GM18507 (cell line): ENCODE results near the gene CFAP97D1.
A peak's percentile ranks its signal among the peaks of the same experiment; 100 is the strongest.

Experiments
- DNase-seq: peaks from one replicate; pipeline ENCODE4 v3.0.0; 2011; ENCODE audit warnings: low read depth; ENCODE audit not compliant: insufficient read length; ENCODE audit errors: extremely low spot score
- FAIRE-seq: peaks from 2 replicates; lab custom pipeline; 2011; peaks lifted over from hg19 to GRCh38; lab: Jason Lieb, UNC

The CFAP97D1 gene

DNA sequence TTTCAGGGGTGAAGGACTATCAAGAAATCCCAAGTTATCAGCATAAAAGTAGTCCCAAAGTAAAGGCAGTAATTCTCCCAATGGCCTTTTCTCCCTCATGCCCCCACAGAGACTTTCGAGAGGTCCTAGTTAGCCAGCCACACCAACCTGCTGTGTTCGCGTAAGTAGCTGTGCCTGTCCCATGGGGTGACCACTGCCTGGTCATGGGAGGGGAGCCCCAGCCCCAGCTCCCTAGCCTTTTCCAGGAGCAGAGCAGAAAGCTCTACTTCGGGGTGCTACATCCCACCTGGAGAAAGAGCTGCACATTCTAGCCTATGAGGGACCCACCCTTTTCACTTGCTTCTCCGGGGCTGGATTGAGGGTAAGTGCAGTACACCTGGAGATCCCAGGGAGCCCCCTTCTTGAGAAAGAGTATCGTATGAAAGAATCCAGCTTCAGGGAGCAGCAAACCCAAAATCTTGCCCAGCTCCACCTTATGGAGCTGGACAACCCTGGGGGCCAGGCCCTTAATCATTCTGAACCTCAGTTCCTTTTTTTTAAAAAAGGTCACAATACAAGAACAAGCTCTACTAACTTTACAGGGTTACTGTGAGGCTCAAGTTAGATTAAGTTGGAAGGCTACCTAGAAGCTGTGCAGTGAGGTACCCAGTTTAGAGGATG lies 13.1 kb upstream of the CFAP97D1 start:
- DNase-seq (no peak), FAIRE-seq (no peak)

DNA sequence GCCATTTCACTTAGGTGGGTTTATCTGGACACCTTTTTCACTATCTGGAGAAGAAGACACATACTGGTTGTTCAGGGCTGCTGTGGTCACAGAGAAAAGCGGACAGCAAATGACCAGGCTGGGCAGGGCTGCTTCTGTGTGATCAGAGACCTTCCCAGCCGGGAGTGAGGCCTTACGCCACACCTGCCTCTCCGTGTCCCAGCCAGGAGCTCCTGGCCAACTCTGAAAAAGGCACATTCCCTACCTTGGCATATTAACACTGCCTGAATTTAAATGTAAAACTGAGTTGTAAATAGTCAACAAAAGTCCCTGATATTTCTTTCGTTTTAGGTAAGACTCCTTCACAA lies 12.5 kb upstream of the CFAP97D1 start:
- no peak for FAIRE-seq
- DNase-seq, result no peak

DNA sequence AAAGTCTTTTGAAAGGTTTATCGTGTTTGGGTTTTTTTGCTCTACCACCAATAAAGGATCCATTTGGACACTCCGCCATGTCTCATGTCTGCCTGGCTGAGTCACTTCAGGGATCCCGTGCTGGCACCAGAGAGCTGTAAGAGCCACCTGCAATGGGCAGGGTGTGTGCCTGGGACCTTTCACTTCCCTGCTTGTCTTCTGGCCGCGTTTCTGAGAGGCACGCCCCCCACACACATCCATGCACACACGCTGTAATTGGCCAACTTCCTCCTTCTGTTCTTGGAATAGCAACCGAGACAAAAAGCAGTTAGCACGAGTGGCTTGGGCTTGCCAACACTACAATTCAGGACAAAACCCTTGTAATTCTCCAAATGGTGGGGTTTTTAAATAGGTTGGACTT lies 11.9 kb upstream of the CFAP97D1 start:
- peak; percentile 15 for FAIRE-seq
- no peak for DNase-seq

DNA sequence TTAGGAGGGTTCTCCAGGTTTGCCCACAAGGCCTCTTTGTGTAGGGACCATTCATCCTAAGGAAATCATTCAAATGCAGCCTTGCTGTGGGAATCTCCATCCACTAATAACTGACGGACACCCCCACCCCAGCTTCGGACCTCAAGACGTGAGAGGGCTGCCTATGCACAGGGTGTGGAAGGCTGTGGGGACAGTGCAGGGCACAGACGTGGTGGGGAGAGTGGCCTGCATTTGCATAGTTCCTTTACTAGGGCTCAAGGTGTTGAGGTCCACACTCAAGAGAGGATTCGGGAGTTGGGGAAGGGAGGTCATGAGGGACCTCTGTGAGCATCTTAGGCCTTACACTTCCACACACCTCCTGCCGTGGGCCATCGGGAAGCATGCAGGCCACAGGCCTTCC lies 11.3 kb upstream of the CFAP97D1 start:
- FAIRE-seq, result no peak
- no peak for DNase-seq

DNA sequence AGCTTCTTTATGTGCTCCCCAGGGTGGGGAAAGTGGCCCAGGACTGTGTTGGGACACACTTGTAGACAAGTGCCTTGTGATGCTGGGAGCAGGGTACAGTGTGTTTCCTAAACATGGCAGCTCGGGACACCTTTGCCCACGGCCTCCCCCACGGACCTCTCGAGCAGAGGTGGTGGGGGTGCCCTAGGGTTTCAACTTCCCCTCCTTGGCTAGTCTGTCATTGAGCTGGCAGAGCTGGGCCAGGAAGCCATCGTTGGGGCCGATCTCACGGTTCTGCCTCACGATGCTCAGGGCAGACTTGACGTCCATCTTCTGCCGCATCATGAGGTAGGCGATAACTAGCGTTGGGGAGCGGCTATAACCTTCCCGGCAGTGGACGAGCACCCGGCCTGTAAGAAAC lies 10.8 kb upstream of the CFAP97D1 start:
- FAIRE-seq (no peak), DNase-seq (no peak)

DNA sequence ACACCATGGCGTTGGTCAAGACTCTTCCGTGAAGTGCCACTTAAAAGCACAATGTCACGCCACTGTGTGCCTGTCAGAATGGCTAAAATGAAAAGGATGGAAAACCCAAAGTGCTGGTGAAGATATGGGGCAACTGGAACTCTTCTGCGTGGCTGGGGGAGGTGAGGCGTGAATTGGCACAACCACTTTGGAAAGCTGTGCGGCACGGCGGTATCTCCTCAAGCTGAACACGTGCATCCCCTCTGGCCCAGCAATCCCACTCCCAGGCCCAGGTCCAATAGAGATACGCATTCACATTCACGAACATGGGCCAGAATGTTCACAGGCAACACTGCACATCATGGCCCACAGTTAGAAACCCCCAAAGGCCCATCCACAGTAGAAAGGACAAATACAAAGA lies 10.4 kb upstream of the CFAP97D1 start:
- no peak for FAIRE-seq
- DNase-seq, result no peak

DNA sequence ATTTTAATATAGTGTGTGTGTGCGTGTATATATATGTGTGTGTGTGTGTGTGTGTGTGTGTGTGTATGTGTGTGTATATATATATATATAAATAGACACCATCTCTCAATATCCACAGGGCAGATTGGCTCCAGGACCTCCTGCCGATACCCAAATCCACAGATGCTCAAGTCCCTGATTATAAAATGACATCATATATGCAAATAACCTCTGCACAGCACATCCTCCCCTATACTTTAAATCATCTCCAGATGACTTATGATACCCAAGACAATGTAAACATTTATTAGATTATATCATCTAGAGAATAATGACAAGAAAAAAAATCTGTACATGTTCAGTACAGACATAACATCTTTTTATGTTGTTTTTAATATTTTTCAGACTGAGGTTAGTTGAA lies 9.3 kb upstream of the CFAP97D1 start:
- no peak for FAIRE-seq

DNA sequence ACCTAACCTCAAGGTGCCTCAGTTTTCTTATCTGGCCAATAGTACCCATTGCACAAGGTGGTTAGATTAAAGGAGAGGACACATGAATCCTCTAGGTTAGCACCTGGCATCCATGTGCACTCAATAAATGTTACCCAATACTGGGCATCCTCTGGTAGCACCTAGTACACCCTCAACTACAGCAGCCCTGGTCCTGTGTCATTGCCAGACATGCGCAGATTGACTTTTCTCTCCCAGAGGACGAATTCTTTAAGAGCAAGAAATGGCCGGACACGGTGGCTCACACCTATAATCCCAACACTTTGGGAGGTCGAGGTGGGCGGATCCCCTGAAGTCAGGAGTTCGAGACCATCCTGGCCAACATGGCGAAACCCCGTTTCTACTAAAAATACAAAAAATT lies 8.8 kb upstream of the CFAP97D1 start:
- FAIRE-seq, result no peak

More for the DNA sequence above, 9.3 kb upstream of the CFAP97D1 start:
- DNase-seq, result no peak

DNA sequence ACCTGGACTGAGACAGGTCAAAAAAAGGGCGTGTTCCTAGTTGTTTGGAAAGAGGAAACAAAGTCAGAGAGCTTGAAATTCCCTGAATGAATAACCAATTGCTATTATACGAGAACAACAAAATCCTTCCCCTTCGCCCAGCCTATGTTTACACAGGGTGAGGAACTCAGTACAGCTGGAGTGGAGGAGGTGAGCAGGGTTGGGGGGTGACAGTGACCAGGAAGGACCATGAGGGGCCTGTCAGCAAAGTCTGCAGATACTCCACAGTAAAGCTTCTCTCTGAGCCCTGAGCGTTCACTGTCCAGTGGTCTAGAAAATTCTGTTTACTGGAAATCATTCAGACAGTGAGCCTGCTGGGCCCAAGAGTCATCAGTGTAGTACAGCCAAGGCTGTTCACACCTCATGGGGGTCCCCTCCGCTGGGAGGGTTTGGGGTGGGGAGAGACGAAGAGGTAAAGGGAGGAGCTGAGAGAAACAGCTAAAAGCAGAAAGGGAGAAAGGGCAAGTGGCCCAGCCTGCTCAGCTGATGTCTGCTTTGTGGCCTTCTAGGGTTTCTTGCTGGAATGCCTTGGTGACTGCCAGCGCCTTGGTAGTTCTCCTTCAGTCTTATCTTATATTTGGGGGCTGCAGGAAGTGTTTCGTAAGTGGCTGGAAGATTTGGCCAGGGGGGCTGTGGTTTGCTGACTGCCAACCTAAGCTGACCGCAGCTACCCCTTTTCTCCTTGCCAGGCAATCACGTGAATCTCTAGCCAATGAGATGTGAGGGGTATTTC lies 7.2 kb upstream of the CFAP97D1 start:
- DNase-seq (no peak), FAIRE-seq (peak; percentile 29)

More for the DNA sequence above, 8.8 kb upstream of the CFAP97D1 start:
- no peak for DNase-seq

DNA sequence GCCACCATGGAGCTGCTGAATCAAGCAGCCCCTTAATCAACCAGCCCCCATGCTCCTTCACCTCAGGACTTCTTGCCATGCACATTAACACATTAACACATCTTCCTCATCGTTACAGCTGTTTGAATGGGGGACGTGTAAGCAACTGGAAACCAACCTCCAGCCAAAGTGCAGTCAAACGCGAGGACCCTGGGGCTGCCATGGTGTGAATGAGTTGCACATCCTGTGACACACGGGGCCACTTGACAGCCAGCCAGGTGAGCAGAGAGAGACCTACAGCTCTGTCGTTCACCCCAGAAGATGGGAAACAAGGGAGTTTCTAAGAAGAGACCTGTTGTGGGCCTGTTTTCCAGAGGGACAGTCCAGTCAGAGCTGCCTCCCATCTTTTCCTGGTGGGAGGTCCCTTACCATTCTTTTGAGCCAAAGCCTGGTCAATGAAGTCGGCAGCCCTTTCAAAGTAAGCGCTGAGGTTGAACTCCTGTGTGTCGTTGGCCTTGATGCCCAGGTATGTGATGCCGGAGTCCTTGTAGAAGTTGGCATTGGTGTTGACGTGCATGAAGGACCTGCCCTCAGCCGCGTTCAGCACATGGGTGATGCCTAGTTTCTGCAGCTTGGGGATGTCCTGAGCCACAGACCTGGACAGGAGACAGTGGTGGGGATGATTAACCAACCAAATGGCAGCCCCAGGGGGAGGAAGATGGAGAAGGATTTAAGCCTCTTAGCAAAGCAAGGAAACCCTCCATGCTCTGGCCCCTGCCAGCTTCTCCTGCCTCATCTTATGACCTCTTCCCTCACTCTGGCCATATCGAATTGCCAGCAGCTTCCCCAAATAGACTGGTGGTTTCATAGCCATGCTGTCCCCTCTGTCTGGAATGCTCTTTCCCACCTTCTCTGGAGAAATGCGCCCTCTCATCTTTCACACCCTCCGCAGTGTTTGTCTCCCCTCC lies 5.7 kb upstream of the CFAP97D1 start:
- FAIRE-seq (no peak), DNase-seq (no peak)

DNA sequence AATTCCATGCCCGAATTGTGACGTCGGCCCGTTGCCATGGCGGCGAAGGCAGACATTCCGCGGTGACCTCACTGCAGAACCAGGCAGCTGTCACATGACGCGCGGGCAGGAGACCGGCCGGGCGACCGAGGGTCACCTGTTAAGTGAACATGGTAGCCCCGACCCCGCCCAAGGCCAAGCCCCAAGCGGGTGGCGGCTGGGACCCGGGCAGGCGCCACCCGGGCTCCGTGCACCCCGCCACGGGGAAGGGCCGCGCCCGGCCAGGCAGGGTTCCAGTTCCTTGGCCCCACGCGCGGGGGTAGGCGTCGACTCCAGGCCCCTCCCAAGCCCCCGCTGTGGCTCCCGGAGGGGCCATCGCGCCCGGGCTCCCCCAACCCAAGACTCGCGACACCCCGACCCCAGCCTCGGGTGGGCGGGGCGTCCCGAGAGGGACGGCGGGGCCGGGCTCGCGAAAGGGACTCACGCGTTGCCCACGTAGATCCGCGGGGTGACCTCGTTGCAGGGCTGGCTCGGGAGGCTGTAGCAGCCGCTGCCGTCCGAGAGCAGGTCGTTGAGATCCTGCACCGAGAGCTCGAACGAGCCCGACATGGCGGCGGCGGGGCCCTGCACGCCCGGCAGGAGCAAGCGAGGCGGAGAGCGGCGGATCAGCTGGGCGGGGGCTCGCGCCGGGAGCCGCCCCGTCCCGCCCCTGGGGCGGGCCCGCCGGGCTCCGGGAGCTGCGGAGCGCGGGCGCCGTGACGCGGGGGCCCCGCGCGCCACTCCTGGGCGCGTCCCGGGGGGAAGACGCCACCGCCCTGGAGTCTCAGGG lies 1.7 kb upstream of the CFAP97D1 start, which contains the start of gene DUSP3:
DUSP3 (minus strand) TSS at position 641 of the 808 bp plus-strand sequence; CDS start at position 588, 53 bp downstream.
- peak; percentile 67 for FAIRE-seq

DNA sequence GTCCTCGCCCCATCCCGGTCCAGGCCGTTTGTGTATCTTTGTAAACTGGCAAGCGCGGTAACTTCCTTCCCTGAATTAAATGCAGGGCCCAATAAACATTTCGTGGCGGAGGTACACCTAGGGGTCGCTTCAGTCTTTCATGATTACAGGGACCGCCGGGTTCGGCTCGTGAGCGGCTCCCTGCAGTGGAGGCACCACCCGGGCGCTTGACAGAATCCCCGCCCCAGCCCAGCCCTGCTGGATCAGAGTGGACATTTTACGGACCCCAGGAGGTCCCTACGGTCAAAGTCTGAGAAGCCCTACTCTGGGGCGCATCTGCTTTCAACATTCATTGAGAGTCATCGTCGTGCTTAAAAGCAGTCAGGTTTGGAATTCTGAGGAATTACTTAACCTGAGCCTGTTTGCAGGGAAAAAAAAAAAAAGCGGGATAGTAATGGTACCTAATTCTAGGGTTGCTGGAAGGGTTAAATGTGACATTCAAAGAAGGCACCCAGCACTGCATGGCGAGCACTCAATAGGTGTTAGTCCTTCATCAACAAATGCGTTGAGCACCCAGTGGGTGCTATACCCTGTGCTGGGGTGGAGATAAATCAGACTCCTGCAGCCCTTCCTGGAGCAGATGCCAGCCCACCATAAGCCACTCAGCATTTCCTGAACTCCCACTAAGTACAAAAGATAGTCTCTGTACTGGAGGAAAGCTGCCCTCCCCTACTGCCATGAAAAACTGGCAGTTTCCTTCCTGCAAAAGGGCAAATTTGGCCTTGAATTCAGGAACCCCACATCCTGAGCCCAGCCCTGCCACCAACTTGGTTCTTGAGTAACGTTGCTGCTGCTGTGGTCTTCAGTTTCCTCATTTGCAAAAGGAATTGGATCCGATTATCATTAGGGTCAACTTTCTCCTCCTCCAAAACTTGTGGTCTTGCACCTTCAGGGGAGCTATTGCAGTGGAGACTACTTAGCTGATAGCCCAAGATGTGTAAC lies 800 bp upstream of the CFAP97D1 start:
- FAIRE-seq (no peak), DNase-seq (no peak)

More for the DNA sequence above, 1.7 kb upstream of the CFAP97D1 start, which contains the start of gene DUSP3:
- DNase-seq, result peak; percentile 77

DNA sequence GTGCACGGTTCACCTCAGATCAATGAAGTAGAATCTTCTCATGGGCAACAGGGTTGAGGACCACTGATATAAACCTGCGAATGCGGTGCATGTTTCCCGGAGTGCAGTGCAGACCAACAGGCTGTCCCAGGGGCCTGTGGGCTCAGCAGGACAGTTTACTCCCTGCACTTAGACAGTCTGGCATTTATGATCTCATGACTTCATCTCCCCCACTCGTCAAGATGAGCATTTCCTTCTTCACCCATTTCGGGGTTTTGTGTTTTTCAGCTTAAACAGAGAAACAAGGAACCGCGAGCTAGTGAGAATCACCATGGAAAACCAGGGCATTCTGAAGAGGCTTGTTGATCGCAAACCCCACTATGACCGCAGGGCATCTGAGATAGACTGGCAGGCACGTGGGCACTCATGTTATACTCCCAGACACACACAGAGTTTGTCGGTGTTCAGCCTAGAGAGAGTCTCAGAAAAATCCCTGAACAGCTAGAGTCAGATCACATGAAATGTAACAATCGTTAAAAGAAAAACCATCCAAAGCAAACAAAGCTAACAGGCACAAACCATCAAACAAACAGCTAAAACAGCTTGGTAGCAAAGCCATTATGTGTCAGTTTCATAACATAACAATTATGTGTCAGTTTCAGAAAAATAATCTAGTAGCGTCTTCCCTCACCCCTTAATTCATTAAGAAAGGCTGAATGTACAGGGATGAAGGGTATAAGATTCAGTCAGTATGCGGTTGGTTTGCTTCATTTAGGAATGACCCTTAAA lies 2.9 kb downstream of the CFAP97D1 start:
- FAIRE-seq (no peak), DNase-seq (no peak)

DNA sequence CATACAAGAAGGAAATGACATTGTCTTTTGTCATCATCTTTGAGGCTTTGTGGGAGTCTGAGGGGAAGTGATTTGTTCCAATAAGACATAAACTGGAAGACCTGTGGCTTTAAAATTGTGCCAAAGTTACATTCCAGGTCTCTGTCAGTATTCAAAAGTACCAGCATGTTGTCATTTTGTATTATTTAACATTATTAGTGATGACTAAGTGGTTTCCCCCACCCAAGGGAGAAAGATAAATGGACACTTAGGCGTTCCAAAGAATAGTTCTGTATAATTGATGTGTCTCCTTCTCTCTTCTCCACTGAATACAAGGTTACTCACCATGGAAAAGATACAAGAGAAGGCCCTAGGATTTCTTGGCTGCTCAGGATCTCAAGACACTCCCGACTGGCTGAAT lies 3.8 kb downstream of the CFAP97D1 start:
- FAIRE-seq, result no peak

DNA sequence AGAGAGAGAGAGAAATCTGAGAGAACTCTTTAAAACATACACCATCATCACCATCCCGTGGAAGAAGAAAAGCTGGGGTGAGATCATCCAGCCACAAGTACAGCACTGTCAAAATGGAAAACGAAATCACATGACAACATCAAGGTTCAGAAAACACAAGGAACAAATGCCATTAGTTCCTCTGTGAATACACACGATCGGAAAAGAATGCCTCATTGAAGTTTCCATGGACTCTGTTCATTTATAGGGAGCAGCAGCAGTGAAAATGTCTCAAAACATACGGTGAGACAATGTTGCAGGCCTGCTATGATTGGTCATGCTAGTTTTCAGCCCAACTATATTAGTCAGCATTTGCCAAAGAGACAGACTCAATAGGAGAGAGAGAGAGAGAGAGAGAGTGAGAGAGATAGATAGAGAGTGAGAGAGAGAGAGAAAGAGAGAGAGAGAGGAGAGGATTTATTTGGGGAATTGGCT lies 4.4 kb downstream of the CFAP97D1 start:
- FAIRE-seq (no peak), DNase-seq (no peak)

More for the DNA sequence above, 3.8 kb downstream of the CFAP97D1 start:
- DNase-seq, result no peak

DNA sequence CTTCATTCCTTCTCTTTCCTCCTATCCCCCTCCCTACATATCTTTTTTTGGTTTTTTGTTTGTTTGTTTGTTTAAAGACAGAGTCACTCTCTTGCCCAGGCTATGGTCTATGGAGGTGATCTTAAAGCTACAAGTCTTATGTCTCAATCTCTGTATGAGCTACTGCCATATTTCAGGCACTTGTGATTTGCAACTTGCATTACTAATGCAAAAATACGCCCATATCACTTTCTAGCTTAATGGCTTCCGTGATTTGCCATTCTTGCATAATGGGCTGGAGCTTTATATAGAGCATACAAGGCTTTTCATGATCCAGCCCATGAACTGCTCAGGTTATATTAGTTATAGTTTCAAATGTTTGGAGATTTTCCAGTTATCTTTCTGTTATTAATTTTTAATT lies 7.5 kb downstream of the CFAP97D1 start:
- FAIRE-seq (no peak), DNase-seq (no peak)

DNA sequence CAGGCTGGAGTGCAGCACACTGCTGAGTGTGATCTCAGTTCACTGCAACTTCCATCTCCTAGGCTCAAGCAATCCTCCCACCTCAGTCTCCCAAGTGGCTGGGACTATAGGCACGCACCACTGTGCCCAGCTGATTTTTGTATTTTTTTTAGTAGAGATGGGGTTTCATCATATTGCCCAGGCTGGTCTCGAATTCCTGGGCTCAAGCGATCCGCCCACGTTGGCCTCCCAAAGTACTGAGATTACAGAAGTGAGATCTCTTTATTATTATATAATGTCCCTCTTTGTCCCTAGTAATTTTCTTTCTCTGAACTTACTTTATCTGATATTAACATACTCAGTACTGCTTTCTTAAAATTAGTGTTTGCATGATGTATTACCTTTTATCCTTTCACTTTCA lies 8.3 kb downstream of the CFAP97D1 start:
- FAIRE-seq, result no peak

More for the DNA sequence above, 8.3 kb downstream of the CFAP97D1 start:
- no peak for DNase-seq
